ENCODE measurements around the gene WAC.

DNA sequence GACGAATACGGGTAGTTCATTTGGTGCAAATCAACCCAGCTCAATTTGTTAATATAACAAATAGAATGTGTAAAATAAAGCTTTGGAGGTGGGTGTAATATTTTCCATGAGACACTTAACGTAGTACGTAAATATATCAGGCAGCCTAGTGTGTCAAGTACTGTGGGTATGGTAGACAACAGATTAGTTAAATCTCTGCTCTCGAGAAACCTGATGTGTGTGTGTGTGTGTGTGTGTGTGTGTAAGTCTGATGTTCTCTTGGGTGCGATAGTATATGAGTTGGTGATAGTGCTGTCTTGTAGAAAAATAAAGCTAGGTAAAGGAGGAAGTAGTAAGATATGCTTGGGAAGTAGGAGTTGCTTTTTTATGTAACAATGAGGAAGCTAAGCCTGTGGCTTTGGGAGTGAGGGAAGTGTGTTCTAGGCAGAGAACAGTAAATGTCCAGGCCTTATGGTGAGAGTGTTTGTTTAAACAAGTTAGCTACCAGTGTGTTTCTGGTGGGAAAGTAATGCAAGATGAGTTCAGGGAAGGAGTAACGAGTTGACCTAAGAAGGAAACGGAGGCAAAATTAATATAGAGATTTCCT, 26.1 kb downstream of the WAC start:
- TF ChIP-seq HDGF (IDR thresholded peaks at IDR 0.05; ENCODE audit: borderline replicate concordance) (no peak), FOXM1 (IDR thresholded peaks at IDR 0.05; ENCODE audit: borderline replicate concordance) (no peak), ARNT (IDR thresholded peaks at IDR 0.05) (no peak), FOXA1 (IDR thresholded peaks at IDR 0.05) (no peak), SP1 (IDR thresholded peaks at IDR 0.05) (no peak), ELF4 (IDR thresholded peaks at IDR 0.05) (no peak), CTBP1 (IDR thresholded peaks at IDR 0.05; ENCODE audit: borderline replicate concordance) (no peak), SUZ12 (IDR thresholded peaks at IDR 0.05) (no peak), ZNF384 (IDR thresholded peaks at IDR 0.05) (no peak), FOXK2 (IDR thresholded peaks at IDR 0.05) (no peak)
- TF ChIP-seq, protein P1, sequence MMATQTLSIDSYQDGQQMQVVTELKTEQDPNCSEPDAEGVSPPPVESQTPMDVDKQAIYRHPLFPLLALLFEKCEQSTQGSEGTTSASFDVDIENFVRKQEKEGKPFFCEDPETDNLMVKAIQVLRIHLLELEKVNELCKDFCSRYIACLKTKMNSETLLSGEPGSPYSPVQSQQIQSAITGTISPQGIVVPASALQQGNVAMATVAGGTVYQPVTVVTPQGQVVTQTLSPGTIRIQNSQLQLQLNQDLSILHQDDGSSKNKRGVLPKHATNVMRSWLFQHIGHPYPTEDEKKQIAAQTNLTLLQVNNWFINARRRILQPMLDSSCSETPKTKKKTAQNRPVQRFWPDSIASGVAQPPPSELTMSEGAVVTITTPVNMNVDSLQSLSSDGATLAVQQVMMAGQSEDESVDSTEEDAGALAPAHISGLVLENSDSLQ (IDR thresholded peaks at IDR 0.05): no peak
